ENCODE data around the gene DESI2.

The DESI2 gene

GRCh38 chr1:244757091-244757939 lies 104.4 kb downstream of the DESI2 start:
- TF ChIP-seq CTCF (IDR thresholded peaks at IDR 0.05; ENCODE audit: low read depth, low read length, missing control alignments), result no peak

More at GRCh38 chr1:244757091-244757939, 104.4 kb downstream of the DESI2 start:
- no peak overlapping the region for H3K4me3 ChIP-seq (ENCODE audit: low read depth, low read length)
- DNase-seq (ENCODE audit: low read depth), result no peak

Data from GM12864 (cell line).